Stimulated activated CD8-positive, alpha-beta memory T cell treated with anti-CD3 and anti-CD28 coated beads, Interleukin-15, amount 100 ng/mL, for 24 hours (primary cell): Measurements from ENCODE around the gene CYP2W1.

Source experiments
- DNase-seq: peaks from one replicate; pipeline ENCODE4 v3.0.0-alpha.2; 2020; ENCODE audit warnings: low read depth

CYP2W1 gene

GRCh38 chr7:982511-983003 is 424 bp upstream of the CYP2W1 start:
- no peak for DNase-seq

GRCh38 chr7:983616-984071 is 663 bp downstream of the CYP2W1 start:
- no peak for DNase-seq

- no peak for DNase-seq
These were observed 1.6 kb downstream of the CYP2W1 start for GRCh38 chr7:984361-985126.

- DNase-seq, result no peak
These were observed 2.1 kb downstream of the CYP2W1 start for GRCh38 chr7:985127-985416.

GRCh38 chr7:985915-986741 is 3.1 kb downstream of the CYP2W1 start:
- DNase-seq, result no peak

- no peak for DNase-seq
These were observed 4.1 kb downstream of the CYP2W1 start for GRCh38 chr7:986766-987751.

- DNase-seq, result no peak
These were observed 4.9 kb downstream of the CYP2W1 start for GRCh38 chr7:987909-988308.

DNA sequence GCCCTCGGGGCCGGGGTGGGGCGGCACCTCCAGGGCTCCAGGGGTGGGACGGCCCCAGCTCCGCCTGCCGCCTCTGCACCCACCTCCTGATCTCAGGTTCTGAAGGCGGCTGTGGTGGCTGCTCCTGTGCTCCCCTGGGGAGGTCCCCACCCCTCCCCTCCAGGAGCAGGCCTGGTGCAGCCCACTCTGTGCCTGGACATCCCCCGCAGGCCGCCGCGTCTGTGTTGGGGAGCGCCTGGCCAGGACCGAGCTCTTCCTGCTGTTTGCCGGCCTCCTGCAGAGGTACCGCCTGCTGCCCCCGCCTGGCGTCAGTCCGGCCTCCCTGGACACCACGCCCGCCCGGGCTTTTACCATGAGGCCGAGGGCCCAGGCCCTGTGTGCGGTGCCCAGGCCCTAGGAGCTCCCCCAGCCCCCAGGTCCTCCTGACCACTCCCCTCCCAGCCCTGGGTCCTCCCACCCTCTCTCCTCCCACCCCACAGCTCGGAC is 5.5 kb downstream of the CYP2W1 start:
- no peak for DNase-seq

GRCh38 chr7:988963-989529 is 6.1 kb downstream of the CYP2W1 start:
- no peak for DNase-seq

- no peak for DNase-seq
These were observed 7.5 kb downstream of the CYP2W1 start for GRCh38 chr7:990352-990932.

DNA sequence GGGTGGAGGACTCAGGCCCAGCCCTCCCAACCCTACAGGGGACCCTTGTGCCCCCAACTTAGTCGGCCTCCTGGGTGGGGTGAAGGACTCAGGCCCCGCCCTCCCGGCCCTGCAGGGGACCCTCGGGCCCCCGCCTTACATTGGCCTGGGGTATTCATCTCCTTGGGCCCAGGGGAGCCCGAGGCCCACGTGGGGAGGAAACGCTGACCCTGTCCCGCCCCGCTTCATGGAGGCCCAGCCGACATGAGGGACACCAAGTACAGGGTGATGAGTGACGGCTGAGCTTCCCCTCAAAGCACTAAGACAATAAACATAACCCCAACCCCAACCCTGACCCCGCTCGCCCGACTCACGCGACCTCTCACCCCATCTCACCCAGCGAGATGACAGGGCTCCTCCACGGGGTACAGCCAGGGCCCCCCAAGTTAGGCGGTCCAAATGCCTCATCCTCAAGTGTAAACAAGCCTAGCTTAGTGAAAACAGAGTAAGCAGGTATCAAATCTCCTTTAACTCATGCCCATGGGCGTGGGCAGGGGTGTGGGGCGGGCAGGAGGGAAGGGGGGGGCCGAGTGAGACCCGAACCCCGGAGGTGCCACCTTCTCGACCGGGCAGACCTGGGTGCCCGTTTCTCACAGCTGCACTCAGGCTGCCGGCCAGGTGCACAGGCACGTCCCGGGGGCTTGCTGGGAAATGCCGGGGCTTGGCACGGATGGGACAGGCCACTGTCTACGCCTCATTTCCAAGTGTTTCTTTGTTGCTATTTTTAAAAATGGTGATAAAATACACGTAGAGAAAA is 8.2 kb downstream of the CYP2W1 start:
- DNase-seq, result no peak

GRCh38 chr7:991729-992656 is 9.0 kb downstream of the CYP2W1 start:
- no peak for DNase-seq

DNA sequence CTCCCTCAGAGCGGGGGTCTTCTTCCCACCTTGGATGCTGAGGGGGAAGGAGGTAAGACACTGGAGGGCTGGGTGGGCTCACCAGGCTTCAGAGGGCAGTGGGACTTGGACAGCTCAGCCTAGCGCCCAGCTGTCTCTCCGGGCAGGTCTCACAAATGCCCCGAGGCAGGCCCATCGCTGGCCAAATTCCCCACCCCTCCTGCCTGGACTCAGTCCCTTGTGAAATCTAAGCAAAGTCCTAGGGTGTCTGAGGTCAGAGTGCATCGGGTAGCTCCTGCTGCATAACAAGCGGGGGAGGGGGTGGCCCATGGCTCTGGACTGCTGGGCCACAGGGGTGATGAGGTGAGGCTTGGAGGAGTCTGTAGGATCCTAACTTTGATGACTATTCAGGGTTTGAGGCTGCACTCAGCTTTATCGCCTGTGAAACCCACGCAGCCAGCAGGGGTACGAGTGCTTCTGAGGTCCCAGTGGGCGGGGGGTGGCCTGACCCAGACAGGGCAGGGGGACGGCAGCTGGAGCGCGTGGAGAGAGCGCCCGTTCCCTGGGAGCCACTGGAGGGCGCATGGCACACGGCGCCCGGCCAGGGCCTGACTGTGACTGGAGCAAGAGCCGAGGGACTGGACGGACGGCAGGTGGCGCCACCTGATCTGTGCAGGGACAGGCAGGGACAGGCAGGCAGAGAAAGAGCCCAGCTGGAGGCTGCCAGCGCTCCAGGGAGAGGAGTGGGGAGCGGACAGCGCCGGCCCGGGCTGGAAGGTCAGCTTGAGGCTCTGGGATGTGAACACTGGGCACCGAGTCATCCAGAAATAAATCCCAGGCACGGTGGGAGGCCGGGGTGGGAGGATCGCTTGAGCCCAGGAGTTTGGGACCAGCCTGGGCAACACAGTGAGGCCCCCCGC is 10.0 kb downstream of the CYP2W1 start:
- peak; percentile 88 for DNase-seq

GRCh38 chr7:994592-995308 is 11.8 kb downstream of the CYP2W1 start:
- DNase-seq, result no peak

DNA sequence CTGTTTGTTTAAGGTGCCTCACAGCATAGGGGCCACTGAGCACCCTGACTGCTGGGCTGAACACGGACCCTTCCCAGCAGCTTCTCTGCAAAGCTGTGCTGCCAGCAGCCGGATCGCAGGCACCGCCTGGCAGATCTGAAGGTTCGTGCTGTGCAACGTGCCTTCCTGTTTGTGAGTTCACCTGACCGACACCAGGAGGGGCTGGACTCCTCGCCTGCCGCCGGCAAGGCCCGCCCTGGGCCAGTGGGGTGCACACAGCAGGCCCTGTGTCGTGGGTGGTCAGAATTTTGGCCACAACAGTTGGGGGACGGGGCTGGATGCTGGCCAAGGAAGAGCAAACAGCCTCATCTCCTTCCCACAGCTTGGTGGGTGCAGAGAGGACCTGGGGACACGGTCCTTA is 12.6 kb downstream of the CYP2W1 start:
- DNase-seq, result no peak

DNA sequence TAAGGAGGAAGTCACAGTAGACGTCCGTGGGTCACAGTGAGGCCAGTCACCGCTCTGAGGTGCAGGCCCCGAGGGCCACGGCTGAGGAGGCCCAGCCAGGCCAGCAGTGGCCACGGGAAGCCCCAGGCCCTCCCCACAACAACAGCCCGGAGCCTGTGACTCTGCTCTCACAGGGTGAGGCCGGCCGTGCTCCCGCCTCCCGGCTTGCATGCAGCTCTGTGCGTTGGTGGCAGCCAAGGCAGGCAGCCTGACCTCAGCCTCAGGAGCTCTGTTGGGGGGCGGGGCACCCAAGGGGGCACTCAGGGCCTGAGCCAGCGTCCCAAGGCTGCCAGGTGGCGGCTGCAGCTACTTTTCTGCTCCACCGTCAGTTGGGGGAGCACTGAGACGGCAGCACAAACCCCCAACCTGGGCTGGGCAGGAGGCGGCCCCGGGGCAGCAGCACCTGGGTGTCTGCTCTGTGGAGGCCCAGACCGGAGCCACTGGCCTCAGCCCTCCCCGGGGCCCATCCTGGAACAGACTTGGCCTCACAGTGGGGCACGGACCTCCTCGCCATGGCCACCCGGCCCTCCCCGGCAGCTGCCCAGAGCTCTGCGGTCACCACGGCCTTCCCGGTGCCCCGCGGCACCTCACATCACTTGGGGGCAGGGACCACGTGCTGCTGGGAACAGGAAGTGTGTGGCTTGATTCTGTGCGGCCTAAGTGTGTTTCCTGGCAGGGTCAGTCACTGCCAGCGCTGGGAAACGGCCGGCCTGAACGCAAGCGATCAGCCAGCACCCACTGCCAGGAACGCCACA is 13.3 kb downstream of the CYP2W1 start:
- DNase-seq, result no peak
